ENCODE results near the gene GDF10.

The GDF10 gene

DNA sequence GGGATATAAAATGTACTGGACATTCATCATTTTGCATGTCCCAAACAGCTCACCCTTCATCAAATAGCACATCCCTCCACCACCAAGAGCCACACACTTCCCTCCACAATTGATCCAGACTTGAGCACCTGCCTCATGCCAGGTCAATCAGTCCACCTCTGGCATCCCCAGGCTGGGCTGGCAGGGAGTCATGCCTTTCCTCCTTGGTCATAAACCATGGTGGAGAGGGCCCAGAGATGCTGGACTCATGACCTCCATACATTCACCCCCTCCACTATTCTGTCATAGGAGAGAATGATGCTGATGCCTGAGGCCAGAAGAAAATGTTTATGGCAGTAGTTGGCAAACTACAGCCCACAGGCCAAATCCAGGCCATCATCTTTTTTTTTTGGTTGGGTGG, 16.1 kb upstream of the GDF10 start:
- no peaks in the 10 kb centered on the region for H3K79me1 ChIP-seq (ENCODE audit: low read length)
- H2BK120ac ChIP-seq (ENCODE audit: insufficient read depth, low read length, poor library complexity) = no peak overlapping the region
- H3K23ac ChIP-seq (ENCODE audit: low read length) = no peak overlapping the region
- no peak overlapping the region for H3K4me3 ChIP-seq (ENCODE audit: low read depth, low read length)
- H2BK12ac ChIP-seq (ENCODE audit: low read length) = no peak overlapping the region
- H3K9me3 ChIP-seq (ENCODE audit: insufficient read depth, low read depth, low read length) = peaks cover 3% of the 10 kb centered on the region
- H3K4me2 ChIP-seq (ENCODE audit: low read length) = no peak overlapping the region
- DNase-seq = no peak
- H3K14ac ChIP-seq (ENCODE audit: low read length) = no peak overlapping the region
- H2AK5ac ChIP-seq (ENCODE audit: low read length) = no peak overlapping the region
- no peak overlapping the region for H2AFZ ChIP-seq (ENCODE audit: insufficient read depth, low read length, poor library complexity)
- no peaks in the 10 kb centered on the region for H3K79me2 ChIP-seq (ENCODE audit: control insufficient read depth, insufficient read depth, low read length, poor library complexity)
- no peak overlapping the region for H4K12ac ChIP-seq (ENCODE audit: low read depth, low read length)
- H2BK5ac ChIP-seq (ENCODE audit: low read depth, low read length, poor library complexity) = no peak overlapping the region
- no peaks in the 10 kb centered on the region for H3K36me3 ChIP-seq (ENCODE audit: control insufficient read depth in 1 of 2, insufficient read depth in 2 of 2, low read length in 2 of 2)
- no peak overlapping the region for H3K27ac ChIP-seq (ENCODE audit: low read depth, low read length)
- H3K4me1 ChIP-seq (ENCODE audit: control insufficient read depth in 1 of 2, insufficient read depth in 2 of 2, low read length in 2 of 2) = no peaks in the 10 kb centered on the region
- no peak overlapping the region for H3K18ac ChIP-seq (ENCODE audit: low read length)
- no peak overlapping the region for H4K8ac ChIP-seq (ENCODE audit: low read depth, low read length)
- no peak overlapping the region for H3K9ac ChIP-seq (ENCODE audit: low read length)
- no peaks in the 10 kb centered on the region for H3K27me3 ChIP-seq (ENCODE audit: insufficient read depth, low read length)
- no peak overlapping the region for H4K91ac ChIP-seq (ENCODE audit: low read depth, low read length)
- H3K4ac ChIP-seq (ENCODE audit: low read depth, low read length) = no peak overlapping the region

DNA sequence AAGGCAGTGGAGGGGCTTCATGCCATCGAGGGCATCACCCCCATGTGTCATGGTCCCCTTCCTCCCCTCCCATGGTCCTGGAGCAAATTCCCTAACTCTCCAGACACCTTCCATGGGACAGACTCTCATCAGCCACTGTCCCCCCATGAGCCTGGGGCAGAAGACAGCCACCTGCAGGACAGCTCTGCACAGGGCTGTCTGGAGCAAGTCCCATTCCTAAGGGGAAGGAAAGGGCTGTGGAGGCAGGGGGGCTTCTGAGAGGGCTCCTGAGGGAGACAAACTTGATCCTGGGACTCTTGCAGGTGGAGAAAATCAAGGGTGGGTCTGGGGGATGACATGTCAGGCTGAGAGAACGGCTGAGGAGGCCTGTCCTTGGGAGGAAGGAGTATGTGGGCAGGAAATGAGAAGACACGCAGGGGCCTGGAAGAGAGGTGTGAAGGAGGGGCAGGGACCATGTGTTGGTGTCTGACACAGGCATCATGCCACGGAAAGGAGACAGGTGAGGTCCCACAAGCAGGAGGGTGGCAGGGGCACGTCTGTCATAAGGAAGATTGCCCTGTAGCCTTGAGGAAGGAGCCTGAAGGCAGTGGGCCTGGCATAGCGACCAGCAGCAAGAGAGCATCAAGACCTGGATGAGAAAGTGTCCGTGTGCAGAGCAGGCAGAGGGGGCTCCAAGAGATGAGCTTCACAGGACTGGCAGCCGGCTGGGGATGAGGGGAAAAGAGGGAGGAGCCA, 14.4 kb upstream of the GDF10 start:
- no peaks in the 10 kb centered on the region for H3K79me2 ChIP-seq (ENCODE audit: control insufficient read depth, insufficient read depth, low read length, poor library complexity)
- H3K4me2 ChIP-seq (ENCODE audit: low read length) = no peak overlapping the region
- no peak for DNase-seq
- no peak overlapping the region for H2BK5ac ChIP-seq (ENCODE audit: low read depth, low read length, poor library complexity)
- no peak overlapping the region for H3K18ac ChIP-seq (ENCODE audit: low read length)
- H3K4me3 ChIP-seq (ENCODE audit: low read depth, low read length) = no peak overlapping the region
- WGBS (ENCODE audit: extremely low coverage, insufficient coverage, insufficient read length) = no CpG with 5 or more reads among the region's 8 CpGs
- no peak overlapping the region for H3K23ac ChIP-seq (ENCODE audit: low read length)
- no peak overlapping the region for H3K14ac ChIP-seq (ENCODE audit: low read length)
- no peak overlapping the region for H3K27ac ChIP-seq (ENCODE audit: low read depth, low read length)
- H2AFZ ChIP-seq (ENCODE audit: insufficient read depth, low read length, poor library complexity) = no peak overlapping the region
- no peak overlapping the region for H3K9ac ChIP-seq (ENCODE audit: low read length)
- H4K91ac ChIP-seq (ENCODE audit: low read depth, low read length) = no peak overlapping the region
- H4K12ac ChIP-seq (ENCODE audit: low read depth, low read length) = no peak overlapping the region
- peaks cover 4% of the 10 kb centered on the region for H3K9me3 ChIP-seq (ENCODE audit: insufficient read depth, low read depth, low read length)
- H3K4ac ChIP-seq (ENCODE audit: low read depth, low read length) = no peak overlapping the region
- H3K27me3 ChIP-seq (ENCODE audit: insufficient read depth, low read length) = no peaks in the 10 kb centered on the region
- no peak overlapping the region for H4K8ac ChIP-seq (ENCODE audit: low read depth, low read length)
- H2AK5ac ChIP-seq (ENCODE audit: low read length) = no peak overlapping the region
- H3K36me3 ChIP-seq (ENCODE audit: control insufficient read depth in 1 of 2, insufficient read depth in 2 of 2, low read length in 2 of 2) = no peaks in the 10 kb centered on the region
- no peak overlapping the region for H2BK120ac ChIP-seq (ENCODE audit: insufficient read depth, low read length, poor library complexity)
- H2BK12ac ChIP-seq (ENCODE audit: low read length) = no peak overlapping the region
- no peaks in the 10 kb centered on the region for H3K4me1 ChIP-seq (ENCODE audit: control insufficient read depth in 1 of 2, insufficient read depth in 2 of 2, low read length in 2 of 2)
- no peaks in the 10 kb centered on the region for H3K79me1 ChIP-seq (ENCODE audit: low read length)

DNA sequence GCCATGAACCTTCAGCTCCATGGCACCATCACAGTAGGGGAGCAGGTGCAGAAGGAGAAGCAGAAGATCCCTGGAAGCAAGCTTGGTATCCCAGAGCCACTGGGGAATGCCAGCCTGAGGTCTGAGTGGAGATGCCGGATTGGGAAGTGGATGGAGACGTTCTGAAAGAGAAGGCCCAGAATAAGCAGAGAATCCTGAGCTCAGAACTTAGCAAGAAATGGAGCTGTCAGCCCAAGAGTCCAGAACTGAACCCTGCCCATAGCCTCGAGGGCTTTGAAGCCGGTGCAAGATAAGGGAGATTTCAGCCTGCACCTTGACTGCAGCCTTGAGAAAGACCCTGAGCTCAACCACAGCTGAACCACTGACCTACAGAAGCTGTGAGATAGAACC, 13.9 kb upstream of the GDF10 start:
- Histone ChIP-seq H2BK120ac (ENCODE audit: insufficient read depth, low read length, poor library complexity) (no peak overlapping the region), H3K23ac (ENCODE audit: low read length) (no peak overlapping the region), H3K36me3 (ENCODE audit: control insufficient read depth in 1 of 2, insufficient read depth in 2 of 2, low read length in 2 of 2) (no peaks in the 10 kb centered on the region), H4K91ac (ENCODE audit: low read depth, low read length) (no peak overlapping the region), H2BK5ac (ENCODE audit: low read depth, low read length, poor library complexity) (no peak overlapping the region), H3K27me3 (ENCODE audit: insufficient read depth, low read length) (no peaks in the 10 kb centered on the region), H2BK12ac (ENCODE audit: low read length) (no peak overlapping the region), H3K9ac (ENCODE audit: low read length) (no peak overlapping the region), H3K9me3 (ENCODE audit: insufficient read depth, low read depth, low read length) (peaks cover 4% of the 10 kb centered on the region), H3K79me1 (ENCODE audit: low read length) (no peaks in the 10 kb centered on the region), H2AK5ac (ENCODE audit: low read length) (no peak overlapping the region), H4K8ac (ENCODE audit: low read depth, low read length) (no peak overlapping the region), H3K4me3 (ENCODE audit: low read depth, low read length) (no peak overlapping the region), H4K12ac (ENCODE audit: low read depth, low read length) (no peak overlapping the region), H2AFZ (ENCODE audit: insufficient read depth, low read length, poor library complexity) (no peak overlapping the region), H3K4me1 (ENCODE audit: control insufficient read depth in 1 of 2, insufficient read depth in 2 of 2, low read length in 2 of 2) (no peaks in the 10 kb centered on the region), H3K14ac (ENCODE audit: low read length) (no peak overlapping the region), H3K4me2 (ENCODE audit: low read length) (no peak overlapping the region), H3K79me2 (ENCODE audit: control insufficient read depth, insufficient read depth, low read length, poor library complexity) (no peaks in the 10 kb centered on the region), H3K18ac (ENCODE audit: low read length) (no peak overlapping the region), H3K4ac (ENCODE audit: low read depth, low read length) (no peak overlapping the region), H3K27ac (ENCODE audit: low read depth, low read length) (no peak overlapping the region)
- no peak for DNase-seq
- WGBS (ENCODE audit: extremely low coverage, insufficient coverage, insufficient read length) = no CpG with 5 or more reads among the region's 4 CpGs

- Histone ChIP-seq H2BK5ac (ENCODE audit: low read depth, low read length, poor library complexity) (no peak overlapping the region), H4K8ac (ENCODE audit: low read depth, low read length) (no peak overlapping the region), H3K23ac (ENCODE audit: low read length) (no peak overlapping the region), H2AK5ac (ENCODE audit: low read length) (no peak overlapping the region), H3K9me3 (ENCODE audit: insufficient read depth, low read depth, low read length) (peaks cover 4% of the 10 kb centered on the region), H4K12ac (ENCODE audit: low read depth, low read length) (no peak overlapping the region), H3K9ac (ENCODE audit: low read length) (no peak overlapping the region), H2BK120ac (ENCODE audit: insufficient read depth, low read length, poor library complexity) (no peak overlapping the region), H3K79me2 (ENCODE audit: control insufficient read depth, insufficient read depth, low read length, poor library complexity) (no peaks in the 10 kb centered on the region), H3K4ac (ENCODE audit: low read depth, low read length) (no peak overlapping the region), H3K4me3 (ENCODE audit: low read depth, low read length) (no peak overlapping the region), H3K36me3 (ENCODE audit: control insufficient read depth in 1 of 2, insufficient read depth in 2 of 2, low read length in 2 of 2) (no peaks in the 10 kb centered on the region), H2AFZ (ENCODE audit: insufficient read depth, low read length, poor library complexity) (no peak overlapping the region), H4K91ac (ENCODE audit: low read depth, low read length) (no peak overlapping the region), H3K27ac (ENCODE audit: low read depth, low read length) (no peak overlapping the region), H3K79me1 (ENCODE audit: low read length) (no peaks in the 10 kb centered on the region), H2BK12ac (ENCODE audit: low read length) (no peak overlapping the region), H3K4me1 (ENCODE audit: control insufficient read depth in 1 of 2, insufficient read depth in 2 of 2, low read length in 2 of 2) (no peaks in the 10 kb centered on the region), H3K14ac (ENCODE audit: low read length) (no peak overlapping the region), H3K27me3 (ENCODE audit: insufficient read depth, low read length) (no peaks in the 10 kb centered on the region), H3K4me2 (ENCODE audit: low read length) (no peak overlapping the region), H3K18ac (ENCODE audit: low read length) (no peak overlapping the region)
- no peak for DNase-seq
- no CpG with 5 or more reads among the region's 4 CpGs for WGBS (ENCODE audit: extremely low coverage, insufficient coverage, insufficient read length)
Measured at GRCh38 chr10:47286591-47287315, 13.2 kb upstream of the GDF10 start.

All from trophoblast cell (in vitro differentiated cells and primary cell).